HTR-8/SVneo (cell line): Measurements from ENCODE around the gene PPM1D.
"Not testable (repeated sequence)": the region's sequence is repeated elsewhere in the genome, so short reads cannot be mapped to it uniquely, and the experiment has no call there.

Source experiments
- DNase-seq: peaks from one replicate; pipeline ENCODE4 v3.0.0; 2011; ENCODE audit warnings: low spot score, mixed read lengths; ENCODE audit not compliant: insufficient read length
- FAIRE-seq: peaks from 2 replicates; lab custom pipeline; 2011; peaks lifted over from hg19 to GRCh38; lab: Jason Lieb, UNC

The PPM1D gene

DNA sequence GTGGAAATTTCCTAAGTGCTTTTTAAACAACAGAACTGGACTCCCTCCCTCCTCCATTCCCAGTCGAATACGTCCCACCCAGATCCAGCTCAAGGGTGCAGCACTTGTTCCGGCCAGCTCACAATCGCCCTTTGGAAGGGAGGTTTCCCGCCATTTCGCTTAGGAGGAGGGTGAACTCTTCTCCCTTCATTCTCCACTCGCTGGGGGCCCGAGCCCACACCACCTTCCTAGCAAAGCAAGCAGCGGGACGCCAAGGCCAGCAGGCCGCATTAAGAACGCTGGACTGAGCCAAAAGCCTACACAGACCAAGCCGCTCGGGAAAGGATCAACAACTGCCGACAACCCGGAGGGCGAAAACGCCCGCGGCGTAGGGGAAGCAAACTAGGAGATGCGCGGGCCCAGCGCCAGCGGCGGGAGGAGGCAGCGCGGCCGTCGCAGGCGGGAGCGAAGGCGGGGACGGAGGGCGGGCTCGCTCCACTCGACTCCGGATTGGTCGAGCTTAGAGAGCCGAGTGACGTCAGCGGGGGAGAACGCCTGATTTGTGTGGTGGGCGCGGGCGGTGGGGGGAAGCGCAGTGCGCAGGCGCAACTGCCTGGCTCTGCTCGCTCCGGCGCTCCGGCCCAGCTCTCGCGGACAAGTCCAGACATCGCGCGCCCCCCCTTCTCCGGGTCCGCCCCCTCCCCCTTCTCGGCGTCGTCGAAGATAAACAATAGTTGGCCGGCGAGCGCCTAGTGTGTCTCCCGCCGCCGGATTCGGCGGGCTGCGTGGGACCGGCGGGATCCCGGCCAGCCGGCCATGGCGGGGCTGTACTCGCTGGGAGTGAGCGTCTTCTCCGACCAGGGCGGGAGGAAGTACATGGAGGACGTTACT lies at the start of gene PPM1D:
TSS of gene PPM1D (plus strand) at position 574 of the 870 bp plus-strand sequence. CDS start at position 796, 222 bp downstream.
- peak; percentile 100 for FAIRE-seq
- DNase-seq, result peak; percentile 100

DNA sequence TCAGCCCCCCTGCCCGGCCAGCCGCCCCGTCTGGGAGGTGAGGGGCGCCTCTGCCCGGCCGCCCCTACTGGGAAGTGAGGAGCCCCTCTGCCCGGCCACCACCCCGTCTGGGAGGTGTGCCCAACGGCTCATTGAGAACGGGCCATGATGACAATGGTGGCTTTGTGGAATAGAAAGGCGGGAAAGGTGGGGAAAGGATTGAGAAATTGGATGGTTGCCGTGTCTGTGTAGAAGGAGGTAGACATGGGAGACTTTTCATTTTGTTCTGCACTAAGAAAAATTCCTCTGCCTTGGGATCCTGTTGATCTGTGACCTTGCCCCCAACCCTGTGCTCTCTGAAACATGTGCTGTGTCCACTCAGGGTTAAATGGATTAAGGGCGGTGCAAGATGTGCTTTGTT lies 47.7 kb upstream of the PPM1D start:
- DNase-seq, FAIRE-seq: not testable (repeated sequence)

DNA sequence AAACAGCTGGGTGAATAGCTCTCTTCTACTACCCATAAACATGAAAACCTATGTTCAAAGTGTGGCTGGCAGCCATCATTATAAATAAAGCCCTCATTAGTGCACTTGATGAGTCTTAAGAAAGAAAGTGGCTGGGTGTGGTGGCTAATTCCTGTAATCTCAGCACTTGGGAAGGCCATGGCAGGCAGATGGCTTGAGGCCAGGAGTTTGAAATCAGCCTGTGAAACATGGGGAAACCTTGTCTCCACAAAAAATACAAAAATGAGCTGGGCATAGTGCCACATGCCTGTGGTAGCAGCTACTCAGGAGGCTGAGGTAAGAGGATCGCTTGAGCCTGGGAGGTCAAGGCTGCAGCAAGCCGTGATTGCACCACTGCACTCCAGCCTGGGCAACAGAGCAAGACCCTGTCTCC lies 45.6 kb upstream of the PPM1D start:
- peak; percentile 69 for FAIRE-seq
- DNase-seq, result no peak

DNA sequence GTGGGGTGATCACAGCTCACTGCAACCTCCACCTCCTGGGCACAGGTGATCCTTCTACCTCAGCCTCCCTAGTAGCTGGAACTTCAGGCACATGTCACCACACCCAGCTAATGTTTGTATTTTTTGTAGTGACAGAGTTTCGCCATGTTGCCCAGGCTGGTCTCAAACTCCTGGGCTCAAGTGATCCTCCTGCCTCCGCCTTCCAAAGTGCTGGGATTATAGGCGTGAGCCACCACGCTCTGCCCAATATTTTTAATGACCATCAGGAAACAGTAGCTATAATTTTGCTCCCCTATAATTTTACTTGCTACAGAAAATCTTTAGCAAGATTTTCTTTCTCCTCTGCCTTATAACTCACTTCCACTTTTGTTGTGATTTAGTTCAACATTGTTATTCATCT lies 44.2 kb upstream of the PPM1D start:
- FAIRE-seq (no peak), DNase-seq (no peak)

DNA sequence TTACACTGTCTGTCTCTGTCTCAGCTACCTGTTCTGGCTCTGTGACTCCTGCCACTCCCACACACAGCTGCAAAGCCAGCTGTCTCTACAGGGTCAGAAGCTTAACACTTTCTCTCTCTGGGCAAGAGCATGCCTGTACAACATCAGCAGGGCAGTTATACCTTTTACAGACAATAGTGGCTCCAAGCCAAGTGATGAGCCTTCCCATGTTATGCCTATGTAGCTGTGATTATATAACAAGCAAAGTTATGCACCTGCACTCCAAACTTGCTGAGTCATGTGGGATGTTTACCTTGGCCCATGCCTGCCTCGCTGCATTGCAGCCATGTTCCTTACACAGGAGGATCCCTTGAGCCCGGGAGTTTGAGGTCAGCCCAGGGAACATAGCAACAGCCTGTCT lies 42.2 kb upstream of the PPM1D start:
- DNase-seq (no peak), FAIRE-seq (no peak)

DNA sequence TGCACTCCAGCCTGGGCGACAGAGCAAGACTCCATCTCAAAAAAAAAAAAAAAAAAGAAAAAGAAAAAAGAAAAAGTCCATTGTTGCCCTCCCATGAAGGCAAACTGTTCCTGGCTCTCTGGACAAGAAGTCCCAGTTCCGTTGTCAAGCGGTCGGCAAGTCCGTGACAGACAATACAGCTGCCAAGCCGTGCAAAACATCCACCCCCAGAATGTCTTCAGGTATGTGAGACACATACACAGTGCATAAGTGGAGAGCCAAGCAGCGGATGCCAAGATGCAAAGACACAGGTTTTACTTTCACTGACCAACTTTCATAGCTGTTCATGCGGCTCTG lies 40.4 kb upstream of the PPM1D start:
- FAIRE-seq (peak; percentile 77), DNase-seq (no peak)

DNA sequence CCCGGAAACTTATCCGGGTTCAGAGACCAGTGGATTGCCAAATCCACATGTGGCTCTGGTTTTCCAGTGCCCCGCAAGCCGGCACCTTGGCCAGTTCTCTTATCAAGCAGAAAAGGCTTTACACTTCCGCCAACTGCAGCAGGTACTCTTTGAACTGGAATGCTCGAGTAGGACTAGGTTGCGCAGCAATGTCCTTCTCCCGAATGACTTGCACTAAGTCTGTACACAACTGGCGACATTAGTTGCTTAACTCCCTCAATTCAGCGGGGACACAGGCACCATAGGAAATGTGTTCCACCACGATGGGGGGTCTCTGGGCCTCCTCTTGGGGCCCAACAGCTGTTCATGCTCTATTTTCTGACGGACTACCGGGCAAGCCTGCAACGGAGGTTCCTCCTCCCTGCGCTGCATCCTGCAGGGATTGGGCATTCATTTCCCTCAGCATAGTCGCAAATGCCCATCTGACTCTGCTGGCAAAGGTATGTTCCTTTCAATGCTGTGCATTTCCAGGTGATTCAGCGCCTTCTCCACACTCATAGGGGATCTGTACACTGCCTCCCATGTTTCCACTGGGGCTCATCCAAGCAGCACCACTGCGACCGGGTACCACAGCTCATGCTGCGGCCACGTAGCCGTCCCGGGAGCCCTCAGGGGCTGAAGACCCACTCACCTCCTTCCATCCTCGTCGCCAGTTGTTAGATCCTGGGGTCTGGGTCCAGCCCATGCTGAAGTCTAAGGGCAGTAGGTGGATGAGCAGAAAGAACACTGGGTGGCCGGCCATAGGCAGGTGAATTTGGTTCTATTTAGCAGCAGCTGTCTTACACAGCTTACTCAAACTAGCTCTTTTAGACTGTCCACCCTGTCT lies 39.8 kb upstream of the PPM1D start:
- DNase-seq (no peak), FAIRE-seq (peak; percentile 40)

DNA sequence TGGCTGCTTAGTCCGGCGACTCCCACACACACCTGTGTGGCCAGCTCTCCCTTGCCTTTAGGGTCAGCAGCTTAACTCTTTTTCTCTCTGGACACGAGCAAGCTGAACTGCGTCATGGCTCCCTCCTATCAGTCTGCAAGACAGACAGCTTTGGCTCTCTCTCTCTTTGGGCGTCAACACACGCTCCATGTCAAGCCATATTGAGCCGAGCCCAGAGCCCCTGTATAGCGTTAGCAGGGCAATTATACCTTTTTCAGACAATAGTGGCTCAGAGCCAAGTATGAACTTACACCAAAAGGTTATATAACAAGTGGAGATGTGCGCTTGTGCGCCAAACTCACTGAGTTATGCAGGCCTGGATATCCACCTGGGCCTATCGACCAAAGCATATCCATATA lies 39.1 kb upstream of the PPM1D start:
- no peak for FAIRE-seq
- DNase-seq, result no peak

DNA sequence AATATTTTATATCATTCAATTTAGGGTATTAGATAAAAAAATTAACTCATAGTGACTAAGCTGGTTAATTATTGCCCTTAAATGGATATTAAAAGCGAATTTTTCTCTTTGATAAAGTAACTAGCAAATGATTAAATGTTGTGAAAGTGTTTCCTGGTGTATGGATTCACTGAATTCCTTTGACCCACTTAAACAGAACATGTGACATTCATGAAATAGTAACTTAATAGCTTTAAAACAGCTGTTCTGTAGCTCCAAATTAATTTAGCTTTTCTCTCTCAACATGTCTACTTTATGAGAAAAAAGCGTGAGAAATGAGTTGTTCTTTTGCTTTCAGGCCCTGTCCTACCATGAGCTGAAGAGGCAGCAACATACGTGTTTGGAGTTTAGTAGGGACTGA lies 37.6 kb upstream of the PPM1D start:
- no peak for FAIRE-seq

DNA sequence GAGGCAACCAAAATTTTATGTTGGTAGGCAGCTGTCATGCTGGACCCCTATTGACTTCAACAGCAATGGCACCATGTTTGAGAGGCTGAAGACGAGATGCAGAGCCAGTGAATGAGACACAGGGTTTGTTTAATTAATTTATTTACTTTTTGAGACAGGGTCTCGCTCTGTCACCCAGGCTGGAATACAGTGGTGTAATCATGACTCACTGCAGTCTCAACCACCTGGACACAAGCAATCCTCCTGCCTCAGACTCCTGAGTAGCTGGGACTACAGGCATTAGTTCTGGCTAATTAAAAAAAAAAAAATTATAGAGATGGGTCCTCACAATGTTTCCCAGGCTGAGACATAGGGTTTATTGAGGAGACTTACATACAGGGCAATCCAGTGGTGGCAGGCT lies 36.2 kb upstream of the PPM1D start:
- FAIRE-seq, result no peak
- DNase-seq, result no peak

More for the DNA sequence above, 37.6 kb upstream of the PPM1D start:
- DNase-seq, result no peak

DNA sequence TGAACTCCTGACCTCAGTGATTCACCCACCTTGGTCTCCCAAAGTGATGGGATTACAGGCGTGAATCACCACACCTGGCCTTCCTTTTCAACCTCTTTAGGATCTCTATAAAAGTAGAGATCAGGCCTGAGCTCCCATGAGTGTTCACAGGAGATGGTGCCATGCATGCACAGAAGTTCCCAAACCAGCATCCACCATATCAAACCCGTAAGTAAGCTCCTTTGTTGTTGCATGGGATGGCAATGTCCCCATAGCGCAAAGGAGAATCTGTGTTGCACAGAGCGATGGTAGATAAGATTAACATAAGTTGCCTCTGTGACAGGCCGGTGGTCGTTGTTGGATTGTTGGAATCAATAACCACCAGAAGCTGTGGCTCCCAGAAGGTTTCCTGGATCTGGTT lies 34.8 kb upstream of the PPM1D start:
- no peak for DNase-seq
- no peak for FAIRE-seq

DNA sequence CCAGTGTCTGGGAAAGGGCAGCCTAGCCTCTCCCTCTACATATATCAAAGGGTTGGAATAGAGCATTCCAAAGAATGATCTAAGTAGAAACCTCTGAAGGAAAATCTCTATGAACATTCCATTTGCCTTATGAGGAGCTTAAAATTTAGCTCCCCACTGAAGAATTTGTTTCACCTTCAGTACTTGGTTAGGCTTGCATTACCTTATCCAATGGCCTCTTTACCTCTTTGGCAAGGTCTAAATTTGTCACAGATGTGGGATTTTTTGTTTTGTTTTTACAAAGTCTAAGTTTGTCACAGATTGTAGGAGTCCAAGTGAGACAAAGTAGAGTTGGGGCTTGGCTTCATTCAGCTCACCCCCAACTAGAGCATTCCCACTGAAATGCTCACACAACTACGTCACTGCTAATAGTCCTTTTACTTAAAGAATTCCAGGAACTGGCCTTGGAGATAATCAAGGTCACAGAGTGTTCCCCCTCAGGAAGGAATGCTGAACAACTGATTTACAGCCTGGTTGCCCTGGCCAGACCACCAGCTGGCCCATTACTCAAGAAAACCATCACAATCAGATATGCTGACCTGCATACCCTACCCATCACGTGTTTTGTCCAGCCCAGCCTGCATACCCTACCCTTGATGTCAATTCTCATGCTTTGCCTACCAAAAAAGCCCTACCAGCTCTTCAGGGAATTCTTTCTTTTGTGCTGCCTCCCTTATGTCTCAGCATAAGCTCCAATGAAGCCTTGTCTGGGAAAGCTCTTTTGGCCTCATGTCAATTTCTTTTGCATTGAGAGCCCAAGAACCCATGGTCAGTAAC lies 26.5 kb upstream of the PPM1D start:
- FAIRE-seq (peak; percentile 88), DNase-seq (peak; percentile 63)

DNA sequence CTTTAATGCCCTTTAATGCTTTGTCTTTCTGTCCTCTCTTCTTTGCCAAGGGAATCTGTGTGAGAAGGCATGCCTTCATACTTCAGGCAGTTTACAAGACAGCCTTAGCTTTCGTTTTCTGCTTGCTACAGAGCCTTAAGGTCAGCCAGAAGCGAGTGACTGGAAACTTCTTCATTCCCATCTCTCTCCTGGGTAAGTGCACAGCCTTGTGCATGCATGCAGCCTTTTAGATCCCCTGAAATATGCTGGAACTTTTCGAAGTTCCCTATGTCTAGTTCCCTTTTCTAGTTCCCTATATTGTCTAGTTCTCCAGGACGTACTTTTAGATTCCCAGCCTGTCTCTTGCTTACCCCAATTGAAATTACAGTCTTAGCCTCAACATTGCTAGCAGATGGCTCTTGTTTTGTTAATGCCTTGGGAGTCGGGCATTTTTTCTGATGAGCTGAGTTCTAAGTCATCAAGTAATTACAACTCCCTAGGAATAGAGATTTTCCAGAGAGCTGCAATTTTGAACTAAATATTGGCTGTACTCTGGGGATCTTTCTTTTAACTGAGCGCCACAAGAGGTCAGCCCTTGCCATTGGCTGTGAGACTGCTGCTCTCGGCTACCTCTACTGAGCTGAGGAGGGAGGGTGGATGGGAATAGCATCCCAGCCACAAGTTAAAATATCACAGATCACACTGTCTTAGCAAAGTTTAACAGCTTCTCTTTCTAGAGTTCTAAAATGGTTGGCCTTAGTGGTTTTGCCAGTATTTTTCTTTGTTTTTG lies 22.7 kb upstream of the PPM1D start:
- DNase-seq, result no peak
- FAIRE-seq, result peak; percentile 42

DNA sequence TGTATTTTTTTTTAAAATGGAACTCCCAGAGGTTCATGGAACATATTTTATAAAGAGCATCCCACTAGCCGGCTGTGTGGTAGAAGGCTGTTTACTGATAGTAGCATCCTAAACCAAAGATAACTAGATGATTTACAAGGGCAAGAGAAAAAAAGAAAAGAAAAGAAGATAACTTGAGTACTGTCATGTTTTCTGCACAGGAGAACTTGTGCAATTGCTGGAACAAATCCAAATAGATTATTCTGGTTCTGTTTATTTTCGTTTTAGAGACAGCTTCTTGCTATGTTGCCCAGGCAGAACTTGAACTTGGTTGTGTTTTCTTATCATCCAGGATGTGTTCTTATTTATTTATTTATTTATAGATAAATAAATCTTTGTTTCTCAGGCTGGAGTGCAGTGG lies 20.9 kb upstream of the PPM1D start:
- DNase-seq (no peak), FAIRE-seq (no peak)

DNA sequence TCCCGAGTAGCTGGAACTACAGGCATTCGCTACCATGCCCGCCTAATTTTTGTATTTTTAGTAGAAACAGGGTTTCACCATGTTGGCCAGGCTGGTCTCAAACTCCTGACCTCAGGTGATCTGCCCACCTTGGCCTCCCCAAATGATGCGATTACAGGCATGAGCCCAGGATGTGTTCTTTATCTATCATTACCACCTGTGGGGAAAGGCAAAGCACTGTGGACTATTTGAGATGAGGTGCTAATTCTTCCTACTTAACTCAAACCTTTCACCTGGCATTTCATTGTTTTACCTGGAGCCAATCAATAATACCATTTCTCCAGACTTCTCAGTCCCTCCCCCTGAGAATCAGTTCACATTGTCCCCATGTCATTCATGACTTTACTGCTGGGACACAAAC lies 20.4 kb upstream of the PPM1D start:
- DNase-seq (no peak), FAIRE-seq (no peak)

DNA sequence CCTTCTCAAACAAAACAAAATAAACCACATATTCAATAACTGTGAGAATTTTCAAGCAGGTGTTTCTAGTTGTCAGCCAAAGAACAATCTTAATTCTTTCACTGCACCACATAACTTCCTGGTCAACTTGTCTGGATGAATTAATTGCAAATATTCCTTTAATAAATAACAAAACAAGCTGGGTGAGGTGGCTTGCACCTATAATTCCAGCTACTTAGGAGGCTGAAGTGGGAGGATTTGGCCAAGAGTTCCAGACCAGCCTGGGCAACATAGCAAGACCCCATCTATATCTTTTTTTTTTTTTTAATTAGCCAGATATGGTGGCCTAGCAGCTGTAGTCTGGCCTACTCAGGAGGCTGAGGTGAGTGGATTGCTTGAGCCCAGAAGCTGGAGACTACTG lies 17.0 kb upstream of the PPM1D start:
- no peak for DNase-seq
- FAIRE-seq, result no peak

DNA sequence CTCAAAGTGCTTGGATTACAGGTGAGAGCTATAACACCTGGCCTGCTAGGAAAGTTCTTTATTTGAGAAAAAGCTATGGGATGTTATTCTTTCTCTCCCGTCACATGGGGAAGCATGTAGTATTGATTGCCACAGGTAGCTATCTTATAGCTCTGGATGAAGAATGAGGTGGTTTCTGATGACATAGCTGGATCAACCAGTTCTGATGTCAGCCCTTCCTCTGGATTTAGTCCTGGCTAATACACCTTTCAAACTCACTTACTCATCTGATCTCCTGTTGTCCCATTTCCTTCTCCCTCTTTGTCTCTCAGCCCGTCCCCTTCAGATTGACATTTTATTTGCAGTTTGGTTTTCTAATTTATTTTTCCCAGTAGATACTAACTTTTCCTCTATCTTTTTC lies 14.1 kb upstream of the PPM1D start:
- no peak for FAIRE-seq
- no peak for DNase-seq

DNA sequence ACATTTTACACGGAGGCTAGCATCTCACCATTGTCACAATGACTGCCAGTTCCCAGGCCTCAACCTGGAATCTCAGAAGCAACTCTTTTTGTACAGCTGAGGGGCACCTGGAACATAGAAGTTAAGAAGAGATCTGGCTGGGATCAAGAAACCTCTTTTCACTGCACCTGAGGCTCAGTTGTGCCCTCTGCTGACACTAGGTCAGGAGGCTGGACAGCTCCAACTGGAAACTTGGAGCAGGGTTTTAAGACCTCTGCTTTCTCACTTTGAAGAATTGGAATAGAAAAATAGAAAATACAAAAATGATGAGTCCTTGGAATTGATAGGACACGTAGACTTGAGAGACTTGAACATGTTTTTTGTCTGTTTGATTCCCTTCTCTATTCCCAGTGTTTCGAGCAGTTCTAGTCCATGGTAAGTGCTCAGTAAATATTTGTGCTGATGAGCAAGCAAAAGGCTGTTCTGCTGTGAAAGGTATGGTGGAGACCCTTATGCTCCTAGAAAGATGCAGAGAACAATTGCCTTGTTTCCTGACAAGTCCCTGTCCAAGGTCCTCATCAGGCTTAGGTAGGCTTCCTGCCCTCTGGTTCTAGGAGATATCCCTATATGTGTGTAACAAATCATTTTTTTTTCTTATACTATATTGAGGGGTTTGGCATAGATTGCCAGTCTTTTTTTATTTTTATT lies 13.6 kb upstream of the PPM1D start:
- no peak for FAIRE-seq
- no peak for DNase-seq

DNA sequence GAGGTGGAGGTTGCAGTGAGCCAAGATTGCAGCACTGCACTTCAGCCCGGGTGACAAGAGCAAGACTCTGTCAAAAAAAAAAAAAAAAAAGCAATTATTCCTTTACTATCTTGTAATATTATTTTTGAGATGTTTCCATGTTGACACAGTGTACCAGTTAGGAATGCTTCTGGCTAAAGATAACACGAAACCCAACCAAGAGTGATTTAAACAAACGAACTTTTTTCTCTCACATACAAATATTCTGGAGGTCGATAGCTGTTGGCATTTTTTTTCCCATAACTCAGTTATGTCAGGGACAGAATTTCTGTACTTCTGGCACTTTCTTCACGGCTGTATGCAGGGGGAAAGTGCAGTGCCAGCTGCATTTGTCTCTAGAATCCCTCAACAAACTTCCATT lies 9.9 kb upstream of the PPM1D start:
- DNase-seq (no peak), FAIRE-seq (no peak)
